H1 (cell line): ENCODE data around the gene KTN1. TPM values are rescaled to one million over a fixed set of nuclear protein-coding genes. Genes with fewer than 3 reads are reported as not detected.

ENCODE experiments used
- CTCF ChIA-PET: fragments of 300-600 bp; sonication (Branson Sonifier 250); formaldehyde crosslinking; loops from one replicate; lab custom pipeline; 2021; ENCODE audit not compliant: partially characterized antibody; lab: Charles Lee
- POLR2A ChIA-PET: fragments of 300-600 bp; sonication (Branson Sonifier 250); formaldehyde crosslinking; loops from one replicate; lab custom pipeline; 2021; ENCODE audit warnings: inconsistent platforms; ENCODE audit not compliant: partially characterized antibody; lab: Charles Lee
- DNase-seq, 2 experiments: peaks; one replicate each; pipeline versions ENCODE4 v3.0.0 to v3.0.0-alpha.2; 2010 to 2022; ENCODE audit warnings: low spot score in 2 of 2, low read depth in 1 of 2, mixed read lengths in 1 of 2
- FAIRE-seq: peaks from 2 replicates; lab custom pipeline; 2011; peaks lifted over from hg19 to GRCh38; lab: Jason Lieb, UNC
- H2AFZ ChIP-seq: 2 replicates; pipeline ENCODE4 v1.8.1; 2012; ENCODE audit warnings: low read length, inconsistent platforms
- H2AK5ac ChIP-seq: 2 replicates; pipeline ENCODE4 v1.6.1; 2013; ENCODE audit warnings: low read depth, low read length
- H2BK120ac ChIP-seq: replicated peaks from 2 replicates; pipeline ENCODE3; 2013; ENCODE audit warnings: low read depth, low read length, inconsistent platforms
- H2BK12ac ChIP-seq: 2 replicates; pipeline ENCODE4 v1.6.1; 2013; ENCODE audit warnings: low read depth, low read length
- H2BK15ac ChIP-seq: 2 replicates; pipeline ENCODE4 v1.6.1; 2013; ENCODE audit warnings: low read length
- H2BK20ac ChIP-seq: 2 replicates; pipeline ENCODE4 v1.6.1; 2013; ENCODE audit warnings: low read length
- H2BK5ac ChIP-seq: 2 replicates; pipeline ENCODE4 v1.6.1; 2013; ENCODE audit warnings: low read depth, low read length
- H3K14ac ChIP-seq: 2 replicates; pipeline ENCODE4 v1.6.1; 2013; ENCODE audit warnings: inconsistent platforms; ENCODE audit not compliant: insufficient read length
- H3K18ac ChIP-seq: 2 replicates; pipeline ENCODE4 v1.6.1; 2013; ENCODE audit warnings: low read length; ENCODE audit errors: extremely low read depth
- H3K23ac ChIP-seq: 2 replicates; pipeline ENCODE4 v1.6.1; 2013; ENCODE audit warnings: inconsistent platforms; ENCODE audit not compliant: insufficient read length
- H3K23me2 ChIP-seq: 2 replicates; pipeline ENCODE4 v1.6.1; 2013; ENCODE audit warnings: low read depth, low read length
- H3K27ac ChIP-seq: 2 replicates; pipeline ENCODE4 v1.6.1; 2011; ENCODE audit warnings: low read depth, low read length, inconsistent platforms
- H3K27me3 ChIP-seq, 4 experiments: replicated peaks in 1 of 4; 1 replicate in 1 of 4; 2 replicates in 3 of 4; pipeline versions ENCODE4 v1.6.1 to v1.8.1; 2011 to 2013; ENCODE audit warnings: low read length in 3 of 4, mild to moderate bottlenecking in 3 of 4, inconsistent platforms in 2 of 4, mixed read lengths in 2 of 4, moderate library complexity in 1 of 4; ENCODE audit not compliant: control insufficient read depth in 3 of 4, insufficient read depth in 3 of 4; ENCODE audit errors: extremely low read depth in 1 of 4
- H3K36me3 ChIP-seq, 4 experiments: 2 replicates each; pipeline versions ENCODE4 v1.6.1 to v1.8.1; 2011 to 2013; ENCODE audit warnings: mild to moderate bottlenecking in 4 of 4, low read length in 3 of 4, moderate library complexity in 2 of 4, control low read depth in 1 of 4, inconsistent platforms in 1 of 4; ENCODE audit not compliant: insufficient read depth in 4 of 4, control insufficient read depth in 2 of 4
- H3K4ac ChIP-seq: replicated peaks from 2 replicates; pipeline ENCODE3; 2013; ENCODE audit warnings: low read length, low read depth, mixed read lengths, inconsistent platforms; ENCODE audit not compliant: insufficient read length
- H3K4me1 ChIP-seq, 4 experiments: replicated peaks in 1 of 4; 1 replicate in 1 of 4; 2 replicates in 3 of 4; pipeline versions ENCODE4 v1.6.1 to v1.8.1; 2011 to 2013; ENCODE audit warnings: low read length in 3 of 4, inconsistent platforms in 2 of 4, mixed read lengths in 1 of 4; ENCODE audit not compliant: insufficient read depth in 4 of 4, control insufficient read depth in 3 of 4
- H3K4me2 ChIP-seq, 2 experiments: 2 replicates each; pipeline versions ENCODE4 v1.6.1 to v1.8.1; 2011 to 2013; ENCODE audit warnings: low read depth in 2 of 2, low read length in 2 of 2, control low read depth in 1 of 2, inconsistent platforms in 1 of 2, mild to moderate bottlenecking in 1 of 2; ENCODE audit not compliant: insufficient read depth in 1 of 2
- H3K4me3 ChIP-seq, 4 experiments: fragments of 200-600, 300-600 bp in 1 of 4; sonication (generic), shearing (Covaris generic), sonication (Bioruptor Twin) in 1 of 4; 2 replicates each; pipeline versions ENCODE4 v1.5.1 to v1.8.1; 2011 to 2016; ENCODE audit warnings: low read length in 4 of 4, low read depth in 3 of 4, control low read depth in 2 of 4, inconsistent platforms in 2 of 4, mild to moderate bottlenecking in 2 of 4, mixed read lengths in 1 of 4, moderate library complexity in 1 of 4; ENCODE audit not compliant: insufficient read depth in 2 of 4; ENCODE audit errors: extremely low read depth in 1 of 4
- H3K56ac ChIP-seq: replicated peaks from 2 replicates; pipeline ENCODE3; 2013; ENCODE audit warnings: low read depth, mild to moderate bottlenecking, mixed read lengths, low read length, inconsistent platforms; ENCODE audit not compliant: insufficient read length
- H3K79me1 ChIP-seq: 2 replicates; pipeline ENCODE4 v1.6.1; 2013; ENCODE audit warnings: low read depth, low read length, control low read depth
- H3K79me2 ChIP-seq, 2 experiments: 2 replicates each; pipeline versions ENCODE4 v1.6.1 to v1.8.1; 2012 to 2013; ENCODE audit warnings: low read length in 2 of 2, mild to moderate bottlenecking in 2 of 2, inconsistent platforms in 1 of 2; ENCODE audit not compliant: insufficient read depth in 2 of 2, control insufficient read depth in 1 of 2
- H3K9ac ChIP-seq, 4 experiments: replicated peaks in 1 of 4; 1 replicate in 1 of 4; 2 replicates in 3 of 4; pipeline versions ENCODE4 v1.6.1 to v1.8.1; 2011 to 2013; ENCODE audit warnings: low read depth in 3 of 4, low read length in 3 of 4, control low read depth in 2 of 4, mild to moderate bottlenecking in 2 of 4, moderate library complexity in 2 of 4, inconsistent platforms in 1 of 4; ENCODE audit errors: extremely low read depth in 1 of 4
- H3K9me3 ChIP-seq, 2 experiments: 2 replicates each; pipeline versions ENCODE4 v1.6.1 to v1.8.1; 2012 to 2013; ENCODE audit warnings: mild to moderate bottlenecking in 2 of 2, moderate library complexity in 2 of 2, control low read depth in 1 of 2, inconsistent platforms in 1 of 2, low read depth in 1 of 2, low read length in 1 of 2, mixed read lengths in 1 of 2; ENCODE audit not compliant: insufficient read depth in 2 of 2
- H4K20me1 ChIP-seq, 2 experiments: replicated peaks in 1 of 2; 2 replicates each; pipeline versions ENCODE3 to v1.8.1; 2011 to 2013; ENCODE audit warnings: inconsistent platforms in 2 of 2, low read length in 2 of 2, mild to moderate bottlenecking in 1 of 2; ENCODE audit not compliant: insufficient read depth in 2 of 2, control insufficient read depth in 1 of 2
- H4K5ac ChIP-seq: 2 replicates; pipeline ENCODE4 v1.6.1; 2013; ENCODE audit warnings: low read length, low read depth, mixed read lengths, inconsistent platforms; ENCODE audit not compliant: insufficient read length
- H4K8ac ChIP-seq: 2 replicates; pipeline ENCODE4 v1.8.0; 2013; ENCODE audit warnings: mild to moderate bottlenecking, moderate library complexity, low read length, inconsistent platforms; ENCODE audit not compliant: insufficient read depth; ENCODE audit errors: extremely low read depth
- H4K91ac ChIP-seq: replicated peaks from 2 replicates; pipeline ENCODE3; 2013; ENCODE audit warnings: low read length, mixed read lengths, inconsistent platforms; ENCODE audit not compliant: insufficient read length
- CBX5 ChIP-seq: fragments of 300-800, 300-1000 bp; sonication (generic); IDR thresholded peaks from 2 replicates; pipeline ENCODE4 v1.7.1; 2016; ENCODE audit warnings: antibody characterized with exemption, low read length, low read depth
- MAFK ChIP-seq: IDR thresholded peaks from 2 replicates; pipeline ENCODE4 v1.6.1; 2012; ENCODE audit warnings: low read depth, mild to moderate bottlenecking, improper control_type of control experiment, low read length
- RNF2 ChIP-seq: fragments of 200-900, 300-1000 bp; sonication (generic); IDR thresholded peaks from 2 replicates; pipeline ENCODE4 v1.7.1; 2016; ENCODE audit warnings: borderline replicate concordance, low read depth, mild to moderate bottlenecking, antibody characterized with exemption, low read length; ENCODE audit not compliant: poor library complexity, severe bottlenecking; ENCODE audit errors: missing control alignments
- RXRA ChIP-seq: IDR thresholded peaks from 2 replicates; pipeline ENCODE4 v1.6.1; 2011; ENCODE audit warnings: low read depth, mild to moderate bottlenecking, low read length, moderate library complexity; ENCODE audit not compliant: insufficient read depth
- SIN3A ChIP-seq, 2 experiments: IDR thresholded peaks in 1 of 2; conservative IDR thresholded peaks in 1 of 2; 2 replicates each; pipeline ENCODE4 v1.6.1; 2011 to 2012; ENCODE audit warnings: low read length in 2 of 2, improper control_type of control experiment in 1 of 2, low read depth in 1 of 2, mild to moderate bottlenecking in 1 of 2
- SP2 ChIP-seq: IDR thresholded peaks from 2 replicates; pipeline ENCODE4 v1.6.1; 2012; ENCODE audit warnings: mild to moderate bottlenecking, low read length, inconsistent platforms
- SP4 ChIP-seq: IDR thresholded peaks from 2 replicates; pipeline ENCODE4 v1.6.1; 2012; ENCODE audit warnings: low read length, inconsistent platforms
- SRF ChIP-seq: IDR thresholded peaks from 2 replicates; pipeline ENCODE4 v1.6.1; 2011; ENCODE audit warnings: mild to moderate bottlenecking, low read depth, low read length, moderate library complexity
- WGBS, 2 experiments: shearing (Covaris generic) in 1 of 2; methylation state at CpG; one replicate each; pipeline versions ENCODE4 v1.1.6 to v1.1.7; 2013 to 2015; ENCODE audit warnings: low lambda C conversion rate in 2 of 2, mixed read lengths in 2 of 2, inconsistent platforms in 1 of 2, low coverage in 1 of 2, missing lambda C conversion rate in 1 of 2; ENCODE audit not compliant: insufficient replicate concordance in 2 of 2, insufficient coverage in 1 of 2, insufficient read length in 1 of 2; ENCODE audit errors: extremely low coverage in 1 of 2, missing lambda C conversion rate in 1 of 2; 5-methylcytosine and 5-hydroxymethylcytosine counted together
- polyA plus RNA-seq, 7 experiments: library from polyadenylated mRNA; depleted of rRNA in 3 of 7; stranded (reverse) in 5 of 7; unstranded in 2 of 7; fragments of >200 nt in 5 of 7; fragments of 200-250 nt in 2 of 7; gene quantifications; 1 replicate in 5 of 7; 2 replicates in 1 of 7; 4 replicates in 1 of 7; pipeline versions ENCODE4 v1.2.1 to v1.2.3, GENCODE V29; 2011 to 2013; ENCODE audit warnings: missing spikeins in 2 of 7, mixed read lengths in 2 of 7
- total RNA-seq: library from RNA; stranded (reverse); fragmentation: NEBNext Ultra II Directional; extraction: Animal tissue kit (Norgen Biotek cat#: 25700); gene quantifications from 2 replicates; pipeline ENCODE4 v1.2.1, GENCODE V29; 2021
- TF ChIP-seq, protein P1 (sequence below): IDR thresholded peaks from 2 replicates; pipeline ENCODE4 v1.6.1; 2012; ENCODE audit warnings: inconsistent platforms

The KTN1 gene
- total and polyA plus RNA-seq, 2 of the 8 experiments (the other 6 are each of a cell fraction or from before 2014, with no cell fraction given) = 15.4 to 151 TPM

DNA sequence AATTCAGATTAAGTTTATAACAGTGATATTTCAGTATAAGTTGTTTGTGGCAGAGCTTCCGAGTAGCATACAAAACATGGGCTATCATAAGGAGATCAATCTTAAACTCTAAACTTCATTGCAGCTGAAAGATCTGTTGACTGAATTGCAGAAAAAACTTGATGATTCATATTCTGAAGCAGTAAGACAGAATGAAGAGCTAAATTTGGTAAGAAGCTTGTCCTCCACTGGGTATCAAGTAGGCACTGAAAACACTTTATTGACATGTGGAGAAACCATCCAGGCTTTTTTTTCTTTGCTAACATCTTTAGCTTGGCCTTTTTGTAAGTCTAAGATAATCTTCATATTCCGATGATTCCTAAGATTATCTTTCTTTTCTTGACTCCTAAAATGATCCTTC is 93.0 kb downstream of the KTN1 start:
- H3K4ac ChIP-seq = no peak overlapping the region
- no peak overlapping the region for H3K4me3 ChIP-seq
- no peak overlapping the region for H3K23ac ChIP-seq
- no peak overlapping the region for H3K18ac ChIP-seq
- 85% methylated on average over 2 of the region's 2 CpGs; no CpG with 5 or more reads in 1 of the 2 experiments for WGBS, 2 experiments
- H2AFZ ChIP-seq = no peak overlapping the region
- FAIRE-seq (no peak), DNase-seq (no peak)
- H3K27me3 ChIP-seq = no peaks in the 10 kb centered on the region
- TF ChIP-seq MAFK = no peak
- TF ChIP-seq, protein P1, sequence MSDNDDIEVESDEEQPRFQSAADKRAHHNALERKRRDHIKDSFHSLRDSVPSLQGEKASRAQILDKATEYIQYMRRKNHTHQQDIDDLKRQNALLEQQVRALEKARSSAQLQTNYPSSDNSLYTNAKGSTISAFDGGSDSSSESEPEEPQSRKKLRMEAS = no peak
- no peak for TF ChIP-seq CBX5
- no peak for TF ChIP-seq SIN3A (conservative IDR thresholded peaks at IDR 0.05 in 1 of 2, IDR thresholded peaks at IDR 0.05 in 1 of 2; ENCODE audit: low read depth in 1 of 2, low read length in 2 of 2)
- no peak for TF ChIP-seq SP4
- no peak for TF ChIP-seq SP2
- TF ChIP-seq RXRA = no peak
- no peak for TF ChIP-seq SRF
- TF ChIP-seq RNF2 = no peak
- no peak overlapping the region for H2BK5ac ChIP-seq
- H2BK20ac ChIP-seq = no peak overlapping the region
- H3K79me2 ChIP-seq = no peaks in the 10 kb centered on the region
- no peak overlapping the region for H2BK15ac ChIP-seq
- no peak overlapping the region for H4K5ac ChIP-seq
- H3K36me3 ChIP-seq = peaks cover 0 to 61% (median 18%) of the 10 kb centered on the region in 4 experiments; a peak in 6 of 8 replicates
- H4K91ac ChIP-seq = no peak overlapping the region
- no peaks in the 10 kb centered on the region for H4K20me1 ChIP-seq
- H2BK120ac ChIP-seq = no peak overlapping the region
- peaks cover 0 to 3% of the 10 kb centered on the region in 2 experiments; a peak in 1 of 4 replicates for H3K9me3 ChIP-seq
- H2AK5ac ChIP-seq = no peak overlapping the region
- no peak overlapping the region for H3K4me2 ChIP-seq
- no peak overlapping the region for H2BK12ac ChIP-seq
- no peaks in the 10 kb centered on the region for H3K23me2 ChIP-seq
- H3K14ac ChIP-seq = no peak overlapping the region
- H3K27ac ChIP-seq = no peak overlapping the region
- no peak overlapping the region for H3K56ac ChIP-seq
- no peaks in the 10 kb centered on the region for H3K4me1 ChIP-seq
- CTCF ChIA-PET = interaction anchor here (0.6 to 1.7 kb wide), 3 partner anchors 9 to 1747 kb away, joined by 3 to 4 read pairs (median 4); no protein-coding TSS in a partner anchor
- H3K79me1 ChIP-seq = no peaks in the 10 kb centered on the region
- no peak overlapping the region; the same call in 1 of the 2 replicates for H4K8ac ChIP-seq
- POLR2A ChIA-PET = no interaction called here
- no peak overlapping the region for H3K9ac ChIP-seq
